HepG2 (cell line): ENCODE results near the gene NAGA. TPM values are rescaled to one million over a fixed set of nuclear protein-coding genes. Genes with fewer than 3 reads are reported as not detected.

ENCODE experiments used
- DMTF1 ChIP-seq: sonication (generic); formaldehyde crosslinking; IDR thresholded peaks from 2 replicates; pipeline ENCODE4 v1.4.0; 2020; ENCODE audit warnings: mild to moderate bottlenecking, missing genetic modification reagents
- ELF1 ChIP-seq: sonication (generic); formaldehyde crosslinking; IDR thresholded peaks from 2 replicates; pipeline ENCODE4 v1.4.0; 2020; ENCODE audit warnings: missing genetic modification reagents
- FOSL2 ChIP-seq: sonication (generic); formaldehyde crosslinking; IDR thresholded peaks from 2 replicates; pipeline ENCODE4 v1.4.0; 2020; ENCODE audit warnings: missing genetic modification reagents
- HDAC1 ChIP-seq: sonication (generic); formaldehyde crosslinking; IDR thresholded peaks from 2 replicates; pipeline ENCODE4 v1.5.1; 2020; ENCODE audit warnings: mild to moderate bottlenecking, missing genetic modification reagents
- HNF4A ChIP-seq: sonication (generic); formaldehyde crosslinking; IDR thresholded peaks from 2 replicates; pipeline ENCODE4 v1.4.0; 2020; ENCODE audit warnings: missing genetic modification reagents
- NR2F6 ChIP-seq, 2 experiments: IDR thresholded peaks; 2 replicates each; pipeline ENCODE4 v1.6.1; 2016; ENCODE audit warnings: antibody characterized with exemption in 1 of 2, mild to moderate bottlenecking in 1 of 2
- PHF20 ChIP-seq: sonication (generic); formaldehyde crosslinking; IDR thresholded peaks from 2 replicates; pipeline ENCODE4 v1.5.0; 2020; ENCODE audit warnings: mild to moderate bottlenecking, missing genetic modification reagents
- POGK ChIP-seq: sonication (generic); formaldehyde crosslinking; conservative IDR thresholded peaks from 2 replicates; pipeline ENCODE4 v1.8.0; 2022; ENCODE audit warnings: mild to moderate bottlenecking, moderate library complexity, missing genetic modification reagents
- SP140L ChIP-seq: sonication (generic); formaldehyde crosslinking; IDR thresholded peaks from 2 replicates; pipeline ENCODE4 v1.4.0; 2020; ENCODE audit warnings: missing genetic modification reagents, borderline replicate concordance
- SRSF4 ChIP-seq: fragments of 200-400 bp; formaldehyde crosslinking; IDR thresholded peaks from one replicate; pipeline ENCODE4 v1.6.1; 2018; ENCODE audit warnings: mild to moderate bottlenecking, low read depth, low read length, moderate library complexity; ENCODE audit not compliant: poor library complexity, severe bottlenecking
- ZBTB39 ChIP-seq: sonication (generic); formaldehyde crosslinking; IDR thresholded peaks from 2 replicates; pipeline ENCODE4 v1.5.0; 2020; ENCODE audit warnings: missing genetic modification reagents
- ZFAT ChIP-seq: sonication (generic); formaldehyde crosslinking; conservative IDR thresholded peaks from 2 replicates; pipeline ENCODE4 v1.8.1; 2023; ENCODE audit warnings: missing genetic modification reagents, inconsistent platforms
- ZGPAT ChIP-seq: IDR thresholded peaks from 2 replicates; pipeline ENCODE4 v1.6.1; 2016; ENCODE audit warnings: mild to moderate bottlenecking
- ZMAT3 ChIP-seq: sonication (generic); formaldehyde crosslinking; conservative IDR thresholded peaks from 2 replicates; pipeline ENCODE4 v1.7.0; 2021; ENCODE audit warnings: missing genetic modification reagents
- ZNF296 ChIP-seq: sonication (generic); formaldehyde crosslinking; conservative IDR thresholded peaks from 2 replicates; pipeline ENCODE4 v1.5.0; 2020; ENCODE audit warnings: mild to moderate bottlenecking, missing genetic modification reagents
- ZNF44 ChIP-seq: sonication (generic); formaldehyde crosslinking; IDR thresholded peaks from 2 replicates; pipeline ENCODE4 v1.5.1; 2020; ENCODE audit warnings: mild to moderate bottlenecking, missing genetic modification reagents
- ZNF563 ChIP-seq: sonication (generic); formaldehyde crosslinking; IDR thresholded peaks from 2 replicates; pipeline ENCODE4 v1.8.0; 2022; ENCODE audit warnings: mild to moderate bottlenecking, moderate library complexity, missing genetic modification reagents
- ZNF670 ChIP-seq: sonication (generic); formaldehyde crosslinking; IDR thresholded peaks from 2 replicates; pipeline ENCODE4 v1.8.0; 2022; ENCODE audit warnings: mild to moderate bottlenecking, missing genetic modification reagents, borderline replicate concordance
- ZNF761 ChIP-seq: sonication (generic); formaldehyde crosslinking; conservative IDR thresholded peaks from 2 replicates; pipeline ENCODE4 v1.4.0; 2020; ENCODE audit warnings: mild to moderate bottlenecking, missing genetic modification reagents
- polyA plus RNA-seq, 8 experiments: library from polyadenylated mRNA; depleted of rRNA in 3 of 8; stranded (reverse) in 7 of 8; unstranded in 1 of 8; fragments of >200 nt; fragmentation: Illumina TruSeq in 4 of 8; extraction: Trizol in 4 of 8; gene quantifications; 2 replicates each; pipeline versions ENCODE4 v1.2.1 to v1.2.3, GENCODE V29; 2011 to 2016; ENCODE audit warnings: low read depth in 4 of 8, missing spikeins in 1 of 8, mixed read lengths in 1 of 8; ENCODE audit not compliant: insufficient read depth in 1 of 8
- total RNA-seq, 5 experiments: library from RNA; depleted of rRNA; stranded (reverse); fragments of >200 nt; fragmentation: Illumina TruSeq; extraction: Trizol; gene quantifications; 2 replicates each; pipeline ENCODE4 v1.2.3, GENCODE V29; 2016; ENCODE audit warnings: low read depth in 1 of 5

The NAGA gene
- total and polyA plus RNA-seq, 2 of the 13 experiments (the other 11 are each of a cell fraction or from before 2014, with no cell fraction given), result 15.1 to 23.4 TPM

GRCh38 chr22:42090596-42091454, 20.2 kb upstream of the NAGA start, which contains the start of gene NDUFA6 (continued):
- TF ChIP-seq DMTF1 (CRISPR knock-in tag) (no peak), ZNF296 (CRISPR knock-in tag) (no peak), PHF20 (CRISPR knock-in tag) (peak; percentile 61; the same call in 1 of the 2 replicates), ELF1 (CRISPR knock-in tag) (no peak), ZNF563 (CRISPR knock-in tag) (peak; percentile 28; the same call in 1 of the 2 replicates), HNF4A (CRISPR knock-in tag) (peak; percentile 95), ZBTB39 (CRISPR knock-in tag) (no peak), HDAC1 (CRISPR knock-in tag) (peak; percentile 85), NR2F6 (IDR thresholded peaks at IDR 0.05) (no peak), NR2F6 (CRISPR knock-in tag; IDR thresholded peaks at IDR 0.05) (peak; percentile 78; the same call in 1 of the 2 replicates), FOSL2 (peak; percentile 44; the same call in 1 of the 2 replicates), POGK (CRISPR knock-in tag) (peak; percentile 60), ZFAT (CRISPR knock-in tag) (no peak; the same call in 1 of the 2 replicates), SRSF4 (no peak), ZGPAT (CRISPR knock-in tag) (peak; percentile 87), ZNF761 (CRISPR knock-in tag) (no peak), SP140L (no peak), ZMAT3 (CRISPR knock-in tag) (no peak), ZNF44 (no peak), ZNF670 (CRISPR knock-in tag) (peak; percentile 82; the same call in 1 of the 2 replicates)
